Measurements from ENCODE around the gene RAPGEF1. TPM values are rescaled to one million over a fixed set of nuclear protein-coding genes. Genes with fewer than 3 reads are reported as not detected.

Gene RAPGEF1
- total and polyA plus RNA-seq, 2 donors (not counting 1 experiment from before 2014, with no cell fraction given), result 33.3 to 42.8 TPM

- no peaks in the 10 kb centered on the region for H3K79me2 ChIP-seq (ENCODE audit: control insufficient read depth, insufficient read depth, low read length)
- H3K27me3 ChIP-seq (ENCODE audit: control insufficient read depth, insufficient read depth, low read length), result no peaks in the 10 kb centered on the region
- no peaks in the 10 kb centered on the region for H3K4me1 ChIP-seq (ENCODE audit: control insufficient read depth, extremely low read depth, insufficient read depth, low read length)
- no peaks in the 10 kb centered on the region for H3K9me3 ChIP-seq (ENCODE audit: control insufficient read depth, insufficient read depth, low read depth, low read length)
- no peak overlapping the region for H3K4me2 ChIP-seq (ENCODE audit: extremely low read depth, insufficient read depth, low read length)
- TF ChIP-seq, protein P1, sequence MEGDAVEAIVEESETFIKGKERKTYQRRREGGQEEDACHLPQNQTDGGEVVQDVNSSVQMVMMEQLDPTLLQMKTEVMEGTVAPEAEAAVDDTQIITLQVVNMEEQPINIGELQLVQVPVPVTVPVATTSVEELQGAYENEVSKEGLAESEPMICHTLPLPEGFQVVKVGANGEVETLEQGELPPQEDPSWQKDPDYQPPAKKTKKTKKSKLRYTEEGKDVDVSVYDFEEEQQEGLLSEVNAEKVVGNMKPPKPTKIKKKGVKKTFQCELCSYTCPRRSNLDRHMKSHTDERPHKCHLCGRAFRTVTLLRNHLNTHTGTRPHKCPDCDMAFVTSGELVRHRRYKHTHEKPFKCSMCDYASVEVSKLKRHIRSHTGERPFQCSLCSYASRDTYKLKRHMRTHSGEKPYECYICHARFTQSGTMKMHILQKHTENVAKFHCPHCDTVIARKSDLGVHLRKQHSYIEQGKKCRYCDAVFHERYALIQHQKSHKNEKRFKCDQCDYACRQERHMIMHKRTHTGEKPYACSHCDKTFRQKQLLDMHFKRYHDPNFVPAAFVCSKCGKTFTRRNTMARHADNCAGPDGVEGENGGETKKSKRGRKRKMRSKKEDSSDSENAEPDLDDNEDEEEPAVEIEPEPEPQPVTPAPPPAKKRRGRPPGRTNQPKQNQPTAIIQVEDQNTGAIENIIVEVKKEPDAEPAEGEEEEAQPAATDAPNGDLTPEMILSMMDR (conservative IDR thresholded peaks at IDR 0.05 in 1 of 2, IDR thresholded peaks at IDR 0.05 in 1 of 2; ENCODE audit: low read depth in 1 of 2, low read length in 2 of 2), result no peak
- no peak for TF ChIP-seq EZH2 (IDR thresholded peaks at IDR 0.05; ENCODE audit: low read length, missing control alignments)
- no peaks in the 10 kb centered on the region for H4K20me1 ChIP-seq (ENCODE audit: control insufficient read depth, extremely low read depth, insufficient read depth, low read length)
- no peak overlapping the region for H3K9ac ChIP-seq (ENCODE audit: insufficient read depth, low read length)
- H3K4me3 ChIP-seq (replicated peaks in 1 of 4; ENCODE audit: control extremely low read depth in 1 of 4, insufficient read depth in 1 of 4, low read depth in 3 of 4, low read length in 4 of 4), result no peak overlapping the region
- DNase-seq (ENCODE audit: low read depth in 2 of 2), result peak; percentile 68 to 95
- peaks cover 14% of the 10 kb centered on the region for H3K36me3 ChIP-seq (ENCODE audit: control insufficient read depth, insufficient read depth, low read length)
- no peak overlapping the region for H2AFZ ChIP-seq (ENCODE audit: low read length)
- H3K27ac ChIP-seq (ENCODE audit: insufficient read depth, low read length), result no peak overlapping the region
Observed at GRCh38 chr9:131627648-131628458, 112.0 kb downstream of the RAPGEF1 start.

DNA sequence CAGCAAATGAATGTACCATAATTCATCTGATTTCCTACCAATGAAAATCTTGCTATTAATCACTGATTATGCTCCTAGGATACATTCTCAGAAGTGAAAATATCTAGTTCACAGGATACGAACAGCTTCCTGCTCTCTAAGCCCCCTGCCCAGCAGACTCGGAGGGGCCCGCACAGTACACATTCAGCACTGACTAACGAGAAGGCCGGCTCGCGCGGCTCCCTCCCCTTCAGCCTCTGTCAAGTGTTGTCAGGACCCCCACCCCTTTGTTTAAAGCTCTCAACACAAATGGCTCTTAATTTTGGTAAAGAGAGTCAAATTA lies 112.6 kb downstream of the RAPGEF1 start:
- no peak for DNase-seq (ENCODE audit: low read depth in 2 of 2)
- Histone ChIP-seq H4K20me1 (ENCODE audit: control insufficient read depth, extremely low read depth, insufficient read depth, low read length) (no peaks in the 10 kb centered on the region), H3K9ac (ENCODE audit: insufficient read depth, low read length) (no peak overlapping the region), H3K27me3 (ENCODE audit: control insufficient read depth, insufficient read depth, low read length) (no peaks in the 10 kb centered on the region), H3K4me1 (ENCODE audit: control insufficient read depth, extremely low read depth, insufficient read depth, low read length) (no peaks in the 10 kb centered on the region), H3K79me2 (ENCODE audit: control insufficient read depth, insufficient read depth, low read length) (no peaks in the 10 kb centered on the region), H3K9me3 (ENCODE audit: control insufficient read depth, insufficient read depth, low read depth, low read length) (no peaks in the 10 kb centered on the region), H3K27ac (ENCODE audit: insufficient read depth, low read length) (no peak overlapping the region), H3K36me3 (ENCODE audit: control insufficient read depth, insufficient read depth, low read length) (peaks cover 14% of the 10 kb centered on the region), H2AFZ (ENCODE audit: low read length) (no peak overlapping the region), H3K4me3 (replicated peaks in 1 of 4; ENCODE audit: control extremely low read depth in 1 of 4, insufficient read depth in 1 of 4, low read depth in 3 of 4, low read length in 4 of 4) (no peak overlapping the region), H3K4me2 (ENCODE audit: extremely low read depth, insufficient read depth, low read length) (no peak overlapping the region)
- TF ChIP-seq EZH2 (IDR thresholded peaks at IDR 0.05; ENCODE audit: low read length, missing control alignments), result no peak
- TF ChIP-seq, protein P1 (conservative IDR thresholded peaks at IDR 0.05 in 1 of 2, IDR thresholded peaks at IDR 0.05 in 1 of 2; ENCODE audit: low read depth in 1 of 2, low read length in 2 of 2), result no peak

DNA sequence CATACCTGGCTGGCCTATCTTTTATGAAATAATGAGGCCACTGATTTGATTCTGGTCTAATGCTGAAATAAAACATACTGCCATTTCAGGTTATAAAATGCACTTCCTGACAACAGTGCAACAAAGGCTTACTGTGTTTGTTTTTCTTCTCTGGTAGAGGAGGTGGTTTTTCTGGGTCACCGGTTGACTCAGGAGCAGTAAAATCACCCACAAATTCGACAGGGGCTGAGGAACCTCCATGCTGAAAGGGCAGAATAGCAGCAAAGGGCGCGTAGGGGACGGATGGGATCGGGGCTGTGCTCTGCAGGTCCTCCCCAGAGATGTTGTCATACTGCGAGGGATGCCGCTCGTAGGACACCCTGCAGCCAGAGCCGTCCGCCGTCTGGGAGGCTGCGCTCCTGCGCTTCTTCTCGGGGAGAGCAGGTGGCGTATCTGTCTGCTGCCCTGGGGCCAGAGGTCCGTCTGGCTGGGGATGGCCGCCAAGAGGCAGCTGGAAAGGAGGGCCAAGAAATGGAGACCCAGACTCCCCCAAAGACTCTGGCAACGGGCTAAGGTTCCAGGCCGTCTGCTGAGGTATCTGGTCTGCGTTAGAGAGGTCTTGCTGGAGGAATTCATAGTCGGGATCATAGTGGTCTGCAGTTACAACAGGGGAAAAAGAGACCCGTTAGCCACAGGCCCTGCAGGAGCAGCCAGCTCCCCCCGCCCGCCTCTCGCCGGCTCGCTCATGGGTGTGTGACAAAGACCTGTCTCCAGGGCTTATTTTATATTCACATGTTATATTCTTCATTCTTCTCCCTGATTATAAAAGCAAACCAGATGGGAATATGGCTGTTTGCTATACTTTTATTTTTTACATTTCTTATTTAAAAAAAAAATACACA lies 113.8 kb downstream of the RAPGEF1 start:
- TF ChIP-seq, protein P1 (conservative IDR thresholded peaks at IDR 0.05 in 1 of 2, IDR thresholded peaks at IDR 0.05 in 1 of 2; ENCODE audit: low read depth in 1 of 2, low read length in 2 of 2), result no peak
- no peak for TF ChIP-seq EZH2 (IDR thresholded peaks at IDR 0.05; ENCODE audit: low read length, missing control alignments)
- peak in 1 of 2 donors; percentile 19 for DNase-seq (ENCODE audit: low read depth in 2 of 2)

More for the DNA sequence above, 113.8 kb downstream of the RAPGEF1 start:
- Histone ChIP-seq H3K27ac (ENCODE audit: insufficient read depth, low read length) (no peak overlapping the region), H3K4me2 (ENCODE audit: extremely low read depth, insufficient read depth, low read length) (no peak overlapping the region), H3K4me1 (ENCODE audit: control insufficient read depth, extremely low read depth, insufficient read depth, low read length) (no peaks in the 10 kb centered on the region), H3K36me3 (ENCODE audit: control insufficient read depth, insufficient read depth, low read length) (peaks cover 14% of the 10 kb centered on the region), H3K79me2 (ENCODE audit: control insufficient read depth, insufficient read depth, low read length) (no peaks in the 10 kb centered on the region), H3K9me3 (ENCODE audit: control insufficient read depth, insufficient read depth, low read depth, low read length) (no peaks in the 10 kb centered on the region), H3K4me3 (replicated peaks in 1 of 4; ENCODE audit: control extremely low read depth in 1 of 4, insufficient read depth in 1 of 4, low read depth in 3 of 4, low read length in 4 of 4) (no peak overlapping the region), H4K20me1 (ENCODE audit: control insufficient read depth, extremely low read depth, insufficient read depth, low read length) (no peaks in the 10 kb centered on the region), H3K27me3 (ENCODE audit: control insufficient read depth, insufficient read depth, low read length) (no peaks in the 10 kb centered on the region), H2AFZ (ENCODE audit: low read length) (no peak overlapping the region), H3K9ac (ENCODE audit: insufficient read depth, low read length) (no peak overlapping the region)

All from fibroblast of lung (primary cell).